SKM-1 treated with dmso at 0.1 percent for 144 hours (cell line): Measurements from ENCODE around the gene TRUB2.
A peak's percentile ranks its signal among the peaks of the same experiment; 100 is the strongest.

Source experiments
- DNase-seq: peaks from one replicate; lab custom pipeline; 2025; ENCODE audit not compliant: unreplicated experiment; lab: John Stamatoyannopoulos, UW

Gene TRUB2, protein sequence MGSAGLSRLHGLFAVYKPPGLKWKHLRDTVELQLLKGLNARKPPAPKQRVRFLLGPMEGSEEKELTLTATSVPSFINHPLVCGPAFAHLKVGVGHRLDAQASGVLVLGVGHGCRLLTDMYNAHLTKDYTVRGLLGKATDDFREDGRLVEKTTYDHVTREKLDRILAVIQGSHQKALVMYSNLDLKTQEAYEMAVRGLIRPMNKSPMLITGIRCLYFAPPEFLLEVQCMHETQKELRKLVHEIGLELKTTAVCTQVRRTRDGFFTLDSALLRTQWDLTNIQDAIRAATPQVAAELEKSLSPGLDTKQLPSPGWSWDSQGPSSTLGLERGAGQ

DNA sequence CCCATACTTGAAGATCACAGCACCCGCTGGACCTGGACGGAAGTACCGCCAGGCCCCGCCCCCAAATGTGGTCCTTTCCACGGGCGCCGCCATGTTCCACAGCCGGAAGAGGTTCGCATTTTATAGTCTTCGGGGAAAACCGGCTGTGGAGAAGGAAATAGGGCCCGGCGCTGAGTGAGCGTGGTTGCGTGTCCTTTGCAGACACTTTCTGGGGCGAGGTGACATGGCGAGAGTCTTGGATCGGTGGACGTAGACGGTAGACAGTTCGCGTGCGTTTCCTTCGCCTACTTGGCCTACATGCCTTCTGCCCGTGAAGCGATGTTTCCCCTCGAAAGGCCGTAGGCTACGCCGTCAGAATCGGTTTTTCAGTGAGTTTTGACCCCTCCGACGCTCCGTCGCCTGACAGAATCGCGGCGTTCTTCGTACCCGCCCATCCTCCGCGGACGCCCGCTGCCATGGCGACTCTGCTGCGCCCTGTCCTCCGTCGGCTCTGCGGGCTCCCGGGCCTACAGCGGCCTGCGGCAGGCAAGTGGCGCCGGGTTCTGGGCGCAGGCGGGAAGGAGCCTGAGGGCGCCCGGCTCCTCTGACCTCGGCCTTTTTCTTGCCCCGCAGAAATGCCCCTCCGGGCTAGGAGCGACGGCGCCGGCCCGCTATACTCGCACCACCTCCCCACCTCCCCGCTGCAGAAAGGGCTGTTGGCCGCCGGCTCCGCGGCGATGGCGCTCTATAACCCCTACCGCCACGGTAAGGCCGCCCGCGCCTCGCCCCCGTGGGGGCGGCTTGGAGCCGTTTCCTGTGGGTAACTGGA, at the start of gene TRUB2, which contains the start of gene COQ4:
TRUB2 (minus strand) TSS at position 44 of the 808 bp plus-strand sequence; CDS start at position 5, 39 bp downstream.
COQ4 (plus strand) TSS at position 436 of the 808 bp plus-strand sequence; CDS start at position 456, 20 bp downstream.
- peak; percentile 89 for DNase-seq

DNA sequence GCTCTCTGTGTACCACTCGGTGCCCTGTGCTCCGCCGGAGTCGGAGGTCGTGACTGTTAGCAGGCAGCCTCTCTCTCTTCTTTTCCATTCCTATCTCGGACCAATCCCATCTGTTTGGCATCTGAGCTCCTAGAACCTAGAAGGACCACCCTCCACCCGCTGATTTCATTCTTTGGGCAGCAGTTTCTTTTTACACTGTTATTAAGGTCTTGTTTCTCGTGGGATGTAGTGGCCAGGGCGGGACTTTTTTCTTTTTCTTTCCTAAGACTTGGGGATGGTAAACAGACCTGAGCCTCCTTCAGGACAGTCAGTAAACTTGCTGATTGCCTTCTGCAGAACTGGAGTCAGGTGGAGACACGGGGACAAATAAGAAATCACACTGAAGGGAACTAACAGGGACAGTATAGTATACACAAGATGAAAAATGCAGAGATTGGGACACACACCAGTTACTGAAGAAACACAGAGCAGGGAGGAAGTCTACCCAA, 49.4 kb upstream of the TRUB2 start:
- no peak for DNase-seq

DNA sequence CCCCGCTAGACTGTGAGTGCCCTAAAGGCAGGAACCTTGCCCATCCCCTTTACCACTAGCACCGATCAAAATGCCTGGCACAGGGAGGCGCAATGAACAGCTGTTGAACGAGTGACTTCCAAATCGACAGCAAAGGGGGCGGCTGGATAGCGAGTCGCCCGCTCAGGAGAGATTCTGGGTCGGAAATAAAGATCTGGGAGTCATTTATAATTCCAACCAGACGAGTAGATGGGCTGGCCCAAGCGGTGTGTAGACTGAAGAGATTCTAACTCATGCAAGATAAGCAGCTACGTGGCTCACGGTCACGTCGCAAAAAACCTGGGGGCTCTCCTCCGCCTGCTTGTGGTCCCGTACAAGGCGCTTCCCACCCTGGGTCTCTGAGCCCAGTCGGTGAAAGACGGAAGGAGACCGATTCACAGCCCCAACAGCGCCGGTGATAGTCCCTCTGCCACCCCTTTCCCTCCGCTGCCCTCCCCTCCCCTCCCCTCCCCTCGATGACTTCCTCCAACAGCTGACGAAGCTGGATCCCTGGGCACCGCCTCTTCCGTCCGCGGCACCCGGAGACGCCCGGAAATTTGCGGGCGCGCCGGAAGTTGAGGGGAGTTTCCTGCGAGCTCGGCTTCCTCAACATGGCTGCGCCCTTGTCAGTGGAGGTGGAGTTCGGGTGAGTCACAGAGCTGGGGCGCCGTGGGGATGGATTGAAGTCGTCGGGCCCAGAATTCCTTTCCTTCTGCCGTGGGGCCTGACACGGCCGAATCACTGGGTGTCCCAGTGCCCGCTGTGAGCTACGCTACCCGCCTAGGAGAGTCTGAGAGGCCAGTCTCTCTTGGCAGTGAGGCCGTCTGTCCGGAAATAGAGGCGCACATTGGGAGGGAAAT, 48.7 kb upstream of the TRUB2 start, which contains the start of gene URM1:
URM1 (plus strand) TSS at position 623 of the 878 bp plus-strand sequence; CDS start at position 630, 7 bp downstream.
- peak; percentile 90 for DNase-seq

- DNase-seq = no peak
Observed at GRCh38 chr9:128370367-128370751, 48.1 kb upstream of the TRUB2 start.

GRCh38 chr9:128369024-128369706, 46.9 kb upstream of the TRUB2 start:
- DNase-seq = no peak

DNA sequence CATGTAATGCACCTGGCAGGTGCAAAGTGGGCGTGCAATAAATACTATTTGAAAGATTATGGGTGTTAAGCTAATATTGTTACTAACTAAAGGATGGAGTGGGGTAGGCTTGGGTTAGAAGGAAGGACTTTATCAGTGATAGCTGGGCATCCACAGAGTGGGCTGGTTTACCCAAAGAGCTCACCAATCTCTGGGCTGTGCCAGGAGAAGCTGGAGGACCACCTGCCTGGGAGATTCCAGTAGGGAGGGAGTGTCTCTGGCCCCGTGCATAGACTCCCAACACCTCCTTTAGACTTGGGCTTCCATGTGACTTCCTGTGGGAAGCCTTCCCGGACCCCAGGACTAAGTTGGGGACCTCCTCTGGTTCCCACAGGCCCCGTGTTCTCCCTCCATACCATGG, 43.3 kb upstream of the TRUB2 start:
- DNase-seq = no peak

DNA sequence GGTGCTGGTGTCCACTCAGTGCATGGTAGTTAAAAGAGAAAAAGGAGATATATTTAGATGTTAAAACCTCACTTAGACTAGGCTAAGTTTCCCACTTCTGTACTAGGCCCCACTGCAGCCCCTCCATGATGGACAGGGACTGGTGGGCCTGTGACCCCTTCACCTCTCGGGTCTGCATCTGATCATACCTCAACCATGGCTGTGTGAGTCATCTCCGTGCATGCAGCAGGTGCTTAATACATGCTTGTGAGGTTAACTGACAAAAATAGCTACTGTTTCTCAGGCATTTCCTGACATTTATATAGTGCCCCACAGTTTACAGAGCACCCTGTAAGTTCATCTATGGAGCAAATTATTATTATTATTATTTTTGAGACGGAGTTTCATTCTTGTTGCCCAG, 40.5 kb upstream of the TRUB2 start:
- no peak for DNase-seq

DNA sequence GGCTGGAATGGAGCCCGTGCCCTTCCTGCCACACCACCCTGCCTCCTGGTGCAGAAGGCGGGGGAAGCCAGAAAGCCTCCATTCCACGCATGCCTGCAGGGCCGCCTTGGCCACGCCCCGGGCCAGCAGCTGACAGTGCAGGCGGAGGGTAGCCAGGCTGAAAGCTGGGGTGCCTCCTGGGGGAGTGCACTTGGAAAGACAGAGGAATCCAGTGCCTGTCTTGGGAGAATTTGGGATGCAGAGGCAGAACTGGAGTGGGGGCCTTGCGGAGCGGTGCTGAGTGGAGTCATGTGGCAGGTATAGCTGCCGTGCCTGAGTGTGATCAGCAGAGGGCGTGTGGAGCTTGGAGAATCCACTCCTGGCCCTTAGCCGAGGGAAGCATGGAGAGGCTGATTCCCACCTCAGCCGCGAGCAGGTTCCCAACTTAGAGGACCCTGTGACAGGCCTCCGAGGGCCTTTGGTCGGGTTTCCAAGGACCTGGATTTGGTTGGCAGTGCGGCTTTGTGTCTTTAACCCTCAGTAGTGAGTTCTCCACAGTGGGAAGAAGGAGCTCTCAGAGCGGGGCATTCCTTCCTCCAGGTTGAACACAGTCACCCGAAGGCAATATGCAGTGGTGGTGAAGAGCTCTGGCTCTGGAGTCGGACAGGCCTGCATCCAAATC, 39.9 kb upstream of the TRUB2 start:
- DNase-seq = peak; percentile 39

- no peak for DNase-seq
Observed at GRCh38 chr9:128361296-128361985, 39.2 kb upstream of the TRUB2 start.

- no peak for DNase-seq
Observed at GRCh38 chr9:128360826-128361225, 38.6 kb upstream of the TRUB2 start.

GRCh38 chr9:128358861-128359260, 36.6 kb upstream of the TRUB2 start:
- DNase-seq = no peak

DNA sequence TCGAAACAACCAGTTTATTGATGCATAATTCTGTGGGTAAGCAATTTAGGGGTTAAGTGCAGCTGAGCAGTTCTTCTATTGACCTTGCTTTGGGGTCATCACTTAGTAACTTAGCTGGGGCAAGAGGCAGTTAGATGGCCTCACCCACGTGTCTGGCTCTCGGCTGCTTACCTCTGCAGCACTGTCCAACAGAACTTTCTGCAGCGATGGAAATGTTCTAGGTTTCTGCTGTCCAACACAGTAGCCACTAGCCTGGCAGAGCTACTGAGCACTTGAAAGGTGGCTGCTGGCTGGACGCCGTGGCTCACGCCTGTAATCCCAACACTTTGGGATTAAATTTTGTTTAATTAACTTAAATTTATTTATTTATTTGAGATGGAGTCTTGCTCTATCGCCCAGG, 35.8 kb upstream of the TRUB2 start:
- DNase-seq = no peak

DNA sequence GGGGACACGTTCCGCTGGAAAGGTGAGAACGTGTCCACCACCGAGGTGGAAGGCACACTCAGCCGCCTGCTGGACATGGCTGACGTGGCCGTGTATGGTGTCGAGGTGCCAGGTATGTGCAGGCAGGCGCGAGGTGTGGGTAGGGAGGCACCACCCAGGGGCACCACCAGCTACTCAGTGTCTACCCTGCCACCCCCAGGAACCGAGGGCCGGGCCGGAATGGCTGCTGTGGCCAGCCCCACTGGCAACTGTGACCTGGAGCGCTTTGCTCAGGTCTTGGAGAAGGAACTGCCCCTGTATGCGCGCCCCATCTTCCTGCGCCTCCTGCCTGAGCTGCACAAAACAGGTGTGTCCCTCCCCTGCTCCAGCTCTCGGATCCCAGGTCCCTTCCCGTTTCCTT, 33.2 kb upstream of the TRUB2 start:
- no peak for DNase-seq

DNA sequence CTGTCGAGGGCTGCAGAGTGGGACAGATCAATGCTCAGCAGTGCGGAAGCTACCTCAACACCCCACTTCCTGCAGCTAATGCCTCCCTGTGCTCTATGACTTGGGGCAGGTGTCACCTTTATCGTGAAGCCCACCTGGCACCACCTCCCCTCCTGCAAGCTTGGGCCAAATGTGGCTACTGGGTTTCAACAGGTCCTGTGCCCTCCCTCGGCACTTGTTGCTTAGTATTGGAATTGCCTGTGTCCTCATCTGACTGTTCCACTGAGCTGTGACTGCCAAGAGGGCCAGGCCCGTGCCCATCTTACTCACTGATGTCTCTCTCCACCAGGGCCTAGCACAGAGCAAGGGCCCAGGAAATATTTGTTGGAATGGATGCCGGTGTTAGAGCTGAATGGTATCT, 27.5 kb upstream of the TRUB2 start:
- no peak for DNase-seq

- DNase-seq = no peak
Observed at GRCh38 chr9:128349125-128349524, 26.9 kb upstream of the TRUB2 start.

GRCh38 chr9:128344931-128345605, 22.8 kb upstream of the TRUB2 start:
- no peak for DNase-seq

DNA sequence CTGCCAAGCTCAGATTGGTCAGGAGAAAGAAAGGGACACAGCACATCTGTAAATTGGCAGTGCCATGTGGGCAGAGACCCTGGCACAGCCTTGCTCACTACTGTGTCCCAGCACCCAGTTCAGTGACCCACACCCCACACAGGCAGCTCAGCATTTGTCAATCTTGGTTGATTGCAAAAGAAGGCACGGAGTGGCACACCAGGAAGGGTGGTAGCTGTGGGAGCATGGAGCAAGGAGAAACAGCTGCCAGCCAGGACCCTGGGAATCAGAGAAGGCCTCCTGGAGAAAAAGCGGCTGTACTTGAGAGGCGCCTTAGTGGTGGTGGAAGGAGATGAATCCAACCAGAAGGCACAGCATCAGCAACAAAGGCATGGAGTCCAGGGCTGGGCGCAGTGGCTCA, 21.6 kb upstream of the TRUB2 start:
- DNase-seq = no peak

DNA sequence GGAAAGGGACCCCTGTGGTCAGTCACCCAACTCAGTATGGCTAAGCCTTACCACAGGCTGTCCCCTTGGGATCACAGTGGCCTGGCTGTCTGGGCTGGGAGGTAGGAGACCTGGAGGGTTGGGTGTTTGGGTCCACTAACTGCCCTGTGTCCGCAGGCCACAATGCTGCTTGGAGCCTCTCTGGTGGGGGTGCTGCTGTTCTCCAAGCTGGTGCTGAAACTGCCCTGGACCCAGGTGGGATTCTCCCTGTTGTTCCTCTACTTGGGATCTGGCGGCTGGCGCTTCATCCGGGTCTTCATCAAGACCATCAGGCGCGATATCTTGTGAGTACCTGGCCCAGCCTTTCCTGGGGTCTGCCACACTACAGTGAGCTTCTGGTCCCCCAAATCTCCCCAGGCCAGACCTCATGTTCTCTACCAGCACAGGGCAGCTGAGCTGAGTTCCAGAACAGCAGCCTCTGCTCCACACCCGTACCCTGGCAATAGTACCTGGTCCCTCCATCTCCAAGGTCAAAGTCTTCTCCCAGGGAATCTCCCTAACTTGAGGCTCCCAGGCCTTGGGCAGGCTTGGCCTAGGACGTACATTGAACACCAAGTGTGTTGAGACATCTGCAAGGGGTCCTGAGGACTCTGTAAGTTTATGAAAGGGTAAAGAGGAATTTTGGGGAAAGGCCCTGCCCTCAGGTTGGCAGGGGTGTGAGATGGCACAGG, 20.9 kb upstream of the TRUB2 start:
- no peak for DNase-seq
